Measurements from ENCODE around the gene KNDC1. TPM values are rescaled to one million over a fixed set of nuclear protein-coding genes. Genes with fewer than 3 reads are reported as not detected.

Gene KNDC1
- total RNA-seq, 1 donor from 2014 or later, result 0.55 TPM

GRCh38 chr10:133113847-133114246 is 46.2 kb upstream of the KNDC1 start:
- H3K9me3 Mint-ChIP-seq (ENCODE audit: low read depth), result peaks cover 11% of the 10 kb centered on the region
- TF ChIP-seq CTCF (IDR thresholded peaks at IDR 0.05), result no peak
- no peak overlapping the region for H3K27ac Mint-ChIP-seq (ENCODE audit: unreplicated experiment)
- H3K27me3 Mint-ChIP-seq (ENCODE audit: low read depth), result peaks cover 4% of the 10 kb centered on the region
- DNase-seq (ENCODE audit: low spot score), result no peak
- H3K4me1 Mint-ChIP-seq (ENCODE audit: low read depth), result no peaks in the 10 kb centered on the region
- H3K4me3 Mint-ChIP-seq (ENCODE audit: unreplicated experiment), result no peak overlapping the region
- H3K36me3 Mint-ChIP-seq (ENCODE audit: low read depth), result peaks cover 6% of the 10 kb centered on the region

GRCh38 chr10:133114251-133114650 is 45.8 kb upstream of the KNDC1 start:
- TF ChIP-seq CTCF (IDR thresholded peaks at IDR 0.05), result no peak
- DNase-seq (ENCODE audit: low spot score), result no peak
- H3K27me3 Mint-ChIP-seq (ENCODE audit: low read depth), result peaks cover 4% of the 10 kb centered on the region
- H3K4me1 Mint-ChIP-seq (ENCODE audit: low read depth), result no peaks in the 10 kb centered on the region
- no peak overlapping the region for H3K27ac Mint-ChIP-seq (ENCODE audit: unreplicated experiment)
- H3K9me3 Mint-ChIP-seq (ENCODE audit: low read depth), result peaks cover 11% of the 10 kb centered on the region
- peaks cover 7% of the 10 kb centered on the region for H3K36me3 Mint-ChIP-seq (ENCODE audit: low read depth)
- H3K4me3 Mint-ChIP-seq (ENCODE audit: unreplicated experiment), result no peak overlapping the region

GRCh38 chr10:133114726-133115452 is 45.1 kb upstream of the KNDC1 start:
- H3K27me3 Mint-ChIP-seq (ENCODE audit: low read depth), result peaks cover 4% of the 10 kb centered on the region

GRCh38 chr10:133115453-133115842 is 44.6 kb upstream of the KNDC1 start:
- DNase-seq (ENCODE audit: low spot score), result no peak
- H3K27me3 Mint-ChIP-seq (ENCODE audit: low read depth), result peaks cover 5% of the 10 kb centered on the region
- H3K4me1 Mint-ChIP-seq (ENCODE audit: low read depth), result no peaks in the 10 kb centered on the region

More at GRCh38 chr10:133114726-133115452, 45.1 kb upstream of the KNDC1 start:
- H3K36me3 Mint-ChIP-seq (ENCODE audit: low read depth), result peaks cover 4% of the 10 kb centered on the region
- peaks cover 12% of the 10 kb centered on the region for H3K9me3 Mint-ChIP-seq (ENCODE audit: low read depth)
- H3K4me3 Mint-ChIP-seq (ENCODE audit: unreplicated experiment), result no peak overlapping the region
- no peak for TF ChIP-seq CTCF (IDR thresholded peaks at IDR 0.05)
- no peaks in the 10 kb centered on the region for H3K4me1 Mint-ChIP-seq (ENCODE audit: low read depth)
- no peak for DNase-seq (ENCODE audit: low spot score)
- no peak overlapping the region for H3K27ac Mint-ChIP-seq (ENCODE audit: unreplicated experiment)

GRCh38 chr10:133115976-133116375 is 44.0 kb upstream of the KNDC1 start:
- TF ChIP-seq CTCF (IDR thresholded peaks at IDR 0.05), result no peak
- peaks cover 16% of the 10 kb centered on the region for H3K9me3 Mint-ChIP-seq (ENCODE audit: low read depth)
- H3K4me1 Mint-ChIP-seq (ENCODE audit: low read depth), result no peaks in the 10 kb centered on the region
- H3K27me3 Mint-ChIP-seq (ENCODE audit: low read depth), result peaks cover 6% of the 10 kb centered on the region
- DNase-seq (ENCODE audit: low spot score), result no peak
- H3K36me3 Mint-ChIP-seq (ENCODE audit: low read depth), result peaks cover 4% of the 10 kb centered on the region
- H3K27ac Mint-ChIP-seq (ENCODE audit: unreplicated experiment), result no peak overlapping the region
- H3K4me3 Mint-ChIP-seq (ENCODE audit: unreplicated experiment), result no peak overlapping the region

More at GRCh38 chr10:133115453-133115842, 44.6 kb upstream of the KNDC1 start:
- Mint-ChIP-seq H3K36me3 (ENCODE audit: low read depth) (peaks cover 4% of the 10 kb centered on the region), H3K27ac (ENCODE audit: unreplicated experiment) (no peak overlapping the region), H3K9me3 (ENCODE audit: low read depth) (peaks cover 14% of the 10 kb centered on the region), H3K4me3 (ENCODE audit: unreplicated experiment) (no peak overlapping the region)
- TF ChIP-seq CTCF (IDR thresholded peaks at IDR 0.05), result no peak

Data from chondrocyte (in vitro differentiated cells).